HG03460 (cell line): ENCODE results near the gene BTAF1.

Source experiments
- ATAC-seq: cut with Tn5 transposase; IDR thresholded peaks from one replicate; pipeline ENCODE4 v1.9.1; 2021; ENCODE audit not compliant: unreplicated experiment

Gene BTAF1

DNA sequence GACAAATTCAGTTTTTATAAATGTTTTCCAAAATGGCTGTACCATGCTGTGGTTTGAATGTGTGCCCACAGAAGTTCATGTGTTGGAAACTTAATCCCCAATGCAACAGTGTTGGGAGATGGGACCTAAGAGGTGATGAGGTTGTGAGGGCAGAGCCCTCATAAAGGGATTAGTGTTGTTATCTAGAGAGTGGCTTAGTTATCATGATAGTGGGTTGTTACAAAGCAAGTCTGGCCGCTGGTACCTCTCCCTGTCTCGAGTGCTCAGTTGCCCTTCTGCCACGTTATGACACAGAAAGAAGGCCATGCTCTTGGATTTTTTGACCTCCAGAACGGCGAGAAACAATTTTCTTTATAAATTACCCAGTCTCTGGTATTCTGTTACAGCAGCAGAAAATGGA, 119.0 kb downstream of the BTAF1 start:
- no peak for ATAC-seq

DNA sequence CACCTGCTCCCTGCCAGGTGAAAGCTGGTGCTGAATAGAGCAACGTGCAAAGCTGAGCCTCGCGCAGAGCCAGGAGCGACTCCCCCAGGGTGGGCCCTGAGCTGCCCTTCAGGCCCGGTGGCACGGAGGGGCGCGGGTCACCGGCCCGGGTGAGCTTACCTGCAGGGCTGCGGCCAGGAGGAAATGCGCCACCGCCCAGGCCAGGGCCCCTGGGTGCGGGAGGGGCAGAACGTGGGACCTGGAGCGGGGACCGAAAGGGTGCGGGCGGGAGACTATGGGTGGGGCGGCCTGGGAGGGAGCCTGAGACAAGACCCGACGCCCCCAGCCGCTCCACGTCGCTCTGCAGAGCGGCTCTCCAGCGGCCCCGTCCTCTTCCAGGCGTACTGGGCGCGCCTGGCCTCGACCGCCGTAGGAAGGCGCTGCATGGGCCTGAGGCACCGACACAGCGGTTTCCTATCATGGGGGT, 122.1 kb downstream of the BTAF1 start:
- no peak for ATAC-seq

DNA sequence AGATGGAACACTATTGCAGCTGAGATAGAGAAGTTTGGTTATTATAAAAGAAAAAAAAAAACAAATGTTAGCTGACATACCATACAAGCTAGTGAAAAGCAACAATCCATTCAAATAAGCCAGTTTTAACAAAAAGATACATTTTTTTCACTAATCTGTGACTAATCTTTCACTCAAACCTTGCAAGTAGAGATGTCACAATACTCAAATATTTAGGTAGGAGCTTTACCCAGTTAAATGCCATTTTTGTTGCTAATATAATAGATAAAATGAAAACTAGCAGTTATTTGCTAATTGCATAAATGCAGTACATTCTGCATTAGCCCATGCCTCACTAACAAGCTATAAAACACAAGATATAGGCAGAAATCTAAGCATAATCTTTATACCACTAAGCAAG, 123.6 kb downstream of the BTAF1 start:
- ATAC-seq = no peak

DNA sequence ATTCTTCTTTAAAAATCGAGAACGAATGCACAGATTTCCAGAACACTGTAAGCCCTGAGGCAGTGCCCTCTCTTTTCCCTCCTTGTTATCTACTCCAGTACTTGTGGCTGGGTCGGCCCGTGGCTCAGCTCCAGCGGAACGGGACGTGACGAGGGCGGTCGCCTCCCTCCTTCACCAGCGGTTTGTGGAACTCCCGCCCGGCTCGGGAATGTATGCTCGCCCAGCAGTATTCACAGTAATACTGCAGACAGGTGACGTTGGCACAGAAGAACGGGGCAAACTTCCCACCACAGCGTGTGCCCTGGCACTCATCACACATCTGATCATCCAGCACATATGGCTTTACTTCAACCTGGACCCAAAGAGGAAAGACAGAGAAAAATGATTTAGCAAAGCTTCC, 128.5 kb downstream of the BTAF1 start:
- ATAC-seq = no peak

DNA sequence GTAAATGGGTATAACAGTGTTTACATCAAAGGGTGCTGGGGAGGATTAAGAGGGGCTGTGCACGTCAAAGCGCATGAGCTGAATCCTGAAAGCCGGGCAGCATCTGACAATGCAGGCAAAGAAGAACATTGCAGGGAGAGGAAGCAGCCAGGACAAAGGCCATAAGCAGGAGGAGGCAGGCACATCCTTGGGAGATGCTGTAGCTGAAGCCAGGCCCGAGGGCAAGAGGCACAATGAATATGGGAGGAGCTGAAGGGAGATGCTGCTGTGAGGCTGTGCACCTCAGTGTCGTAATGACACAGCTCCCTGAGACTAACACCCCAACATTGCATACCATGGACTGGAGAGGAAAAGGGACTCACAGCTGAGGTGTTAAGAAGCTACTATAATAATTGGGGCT, 129.2 kb downstream of the BTAF1 start:
- ATAC-seq = no peak

DNA sequence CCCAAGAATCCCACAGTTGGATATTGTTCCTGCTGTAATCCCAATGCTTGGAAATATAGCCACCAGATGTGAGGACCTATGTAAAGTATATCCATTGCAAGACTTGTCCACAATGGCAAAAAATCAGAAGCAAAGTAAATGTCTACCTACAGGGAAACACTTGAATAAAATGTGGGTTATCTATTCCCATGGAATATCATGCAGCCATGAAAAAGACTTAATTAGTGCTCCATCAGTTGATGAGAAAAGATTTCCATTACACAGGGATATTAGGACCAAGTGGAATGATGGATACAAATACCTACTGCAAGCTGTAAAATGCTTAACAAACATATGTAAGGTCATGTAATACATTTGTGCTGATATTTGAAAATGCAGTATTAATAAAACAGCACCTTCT, 131.2 kb downstream of the BTAF1 start:
- no peak for ATAC-seq

DNA sequence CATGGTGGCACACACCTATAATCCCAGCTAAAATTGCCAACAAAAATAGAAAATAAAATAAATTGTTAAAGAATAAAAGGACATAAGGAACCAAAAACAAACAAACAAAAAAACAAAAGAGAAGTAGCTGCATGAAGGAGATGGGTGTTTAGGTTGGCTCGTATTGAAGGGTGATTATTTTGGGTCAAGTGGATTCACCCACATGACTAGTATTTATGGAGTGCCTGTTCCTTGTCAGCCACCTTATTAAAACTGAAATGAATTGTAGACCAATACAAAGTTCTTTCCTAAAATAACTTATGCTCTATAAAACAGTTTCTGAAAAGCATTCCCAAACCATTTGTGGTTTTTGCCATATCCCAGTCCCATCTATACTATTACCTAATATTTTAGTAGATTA, 138.7 kb downstream of the BTAF1 start:
- ATAC-seq = no peak

DNA sequence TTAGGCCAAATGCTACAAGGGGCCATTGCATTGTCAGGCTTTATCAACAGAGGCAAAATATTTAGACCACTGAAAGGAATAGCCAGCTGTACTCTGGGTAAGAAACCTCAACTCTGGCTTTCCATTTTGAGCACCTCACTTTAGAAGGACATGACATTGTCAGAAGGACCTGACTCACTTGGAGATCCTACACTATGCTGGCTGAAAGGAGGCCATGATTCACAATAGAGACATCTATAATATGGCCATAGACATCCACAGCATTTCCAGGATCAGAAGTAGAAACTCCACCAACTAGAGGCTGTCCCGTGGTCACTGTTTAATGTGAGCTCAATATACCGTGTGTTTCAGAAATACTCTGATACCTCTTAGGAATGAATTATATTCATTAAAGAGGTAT, 140.9 kb downstream of the BTAF1 start:
- no peak for ATAC-seq

DNA sequence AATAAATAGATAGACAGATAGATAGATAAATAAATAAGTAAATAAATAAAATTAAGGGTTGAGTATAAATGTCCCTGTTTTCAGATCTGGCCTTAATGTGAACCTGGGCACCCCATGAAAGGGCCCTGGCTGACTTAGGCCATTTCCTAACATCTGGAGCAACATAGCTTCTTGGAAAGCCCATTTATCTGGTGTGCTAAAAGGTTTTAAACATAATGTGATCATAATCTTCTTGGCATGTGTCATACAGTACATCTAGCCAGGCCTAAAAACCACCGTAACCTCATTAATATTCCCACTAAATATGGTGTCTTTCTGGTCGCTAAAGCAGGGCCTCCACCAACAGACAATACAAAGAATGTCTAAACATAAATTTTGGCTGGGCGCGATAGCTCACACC, 142.8 kb downstream of the BTAF1 start:
- ATAC-seq = no peak

DNA sequence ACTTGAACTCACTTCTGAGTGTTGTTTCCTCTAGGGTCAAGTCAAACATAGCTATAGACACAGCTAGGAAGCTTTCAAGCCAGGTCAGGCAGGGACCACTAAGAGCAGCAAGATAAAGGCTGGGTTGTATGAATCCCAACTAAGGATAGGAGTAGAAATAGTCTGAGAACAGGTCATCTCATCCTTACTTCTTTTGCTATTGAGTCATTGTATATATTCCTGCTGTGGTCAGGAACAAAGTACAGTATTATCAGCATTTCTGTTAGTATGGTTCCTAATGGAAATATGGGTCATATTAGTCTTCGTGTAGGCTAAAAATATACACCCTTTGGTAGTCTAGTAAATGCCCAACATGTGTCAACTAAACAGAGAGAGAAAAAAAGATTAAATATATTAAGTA, 145.3 kb downstream of the BTAF1 start:
- ATAC-seq = no peak

DNA sequence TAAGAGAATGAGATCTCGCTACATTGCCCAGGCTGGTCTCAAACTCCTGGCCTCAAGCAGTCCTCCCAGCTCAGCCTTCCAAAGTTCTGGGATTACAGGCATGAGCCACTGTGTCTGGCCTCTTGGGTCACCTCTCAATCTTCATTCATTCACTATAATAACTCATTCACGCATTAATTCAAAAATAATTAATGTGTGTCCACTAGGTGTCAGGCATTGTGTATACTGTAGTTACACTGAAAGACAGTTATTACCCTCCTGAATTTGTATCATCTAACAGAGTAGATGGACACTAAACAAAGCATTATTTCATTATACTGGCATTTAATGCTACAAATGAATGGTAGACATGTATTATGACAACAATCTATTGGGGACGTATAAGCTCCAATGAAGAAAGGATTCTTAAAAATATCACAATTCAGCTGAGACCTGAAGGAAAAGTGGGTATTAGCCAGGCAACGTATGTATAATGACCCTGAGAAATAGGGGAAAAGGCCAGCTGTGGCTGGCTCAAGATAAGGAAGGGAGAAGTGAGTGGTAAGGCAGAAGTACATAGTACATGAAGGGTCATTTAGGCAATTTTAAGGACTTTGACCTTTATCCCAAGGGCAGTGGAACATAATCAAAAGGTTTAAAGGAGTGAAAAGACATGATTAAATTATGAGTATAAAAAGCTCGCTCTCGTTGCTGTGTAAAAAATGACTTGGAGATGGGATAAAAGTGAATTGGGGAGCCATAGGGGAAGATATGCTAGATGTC, 150.7 kb downstream of the BTAF1 start:
- no peak for ATAC-seq

DNA sequence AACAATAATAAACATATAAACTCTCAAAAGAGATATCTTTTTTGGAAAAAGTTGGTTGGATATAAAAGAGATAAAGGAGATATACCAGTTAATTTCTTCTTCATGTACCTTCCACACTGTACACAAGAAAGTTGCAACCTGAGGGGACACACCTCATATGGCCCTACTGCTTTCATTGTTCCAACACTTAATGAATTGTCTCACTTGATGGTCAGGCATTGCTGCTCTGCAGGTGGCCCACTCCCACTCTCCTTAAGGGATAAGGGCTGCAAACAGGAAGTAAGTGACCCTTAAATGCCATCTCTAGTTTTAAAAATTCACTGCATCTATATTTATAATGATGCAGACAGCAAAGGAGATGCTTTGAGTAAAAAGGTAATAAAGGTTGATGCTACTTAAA, 152.3 kb downstream of the BTAF1 start:
- no peak for ATAC-seq

DNA sequence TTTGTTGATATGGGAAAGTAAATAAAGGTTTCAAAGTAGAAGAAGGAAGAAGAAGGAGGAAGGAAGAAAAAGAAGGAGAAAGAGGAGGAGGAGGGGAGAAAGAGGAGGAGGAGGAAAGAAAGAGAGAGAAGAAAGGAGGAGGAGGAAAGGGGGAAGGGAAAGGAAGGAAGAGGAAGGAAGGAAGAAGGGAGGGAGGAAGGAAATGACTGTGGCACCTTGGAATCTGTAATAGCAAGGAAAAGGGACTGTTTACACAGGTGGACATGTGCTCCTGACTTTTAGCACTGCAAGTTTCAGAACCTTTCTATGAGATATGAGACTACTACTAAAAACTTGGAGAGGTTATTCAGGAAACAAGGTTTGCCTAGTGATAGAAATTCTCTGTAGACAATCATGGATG, 153.2 kb downstream of the BTAF1 start:
- ATAC-seq = no peak

DNA sequence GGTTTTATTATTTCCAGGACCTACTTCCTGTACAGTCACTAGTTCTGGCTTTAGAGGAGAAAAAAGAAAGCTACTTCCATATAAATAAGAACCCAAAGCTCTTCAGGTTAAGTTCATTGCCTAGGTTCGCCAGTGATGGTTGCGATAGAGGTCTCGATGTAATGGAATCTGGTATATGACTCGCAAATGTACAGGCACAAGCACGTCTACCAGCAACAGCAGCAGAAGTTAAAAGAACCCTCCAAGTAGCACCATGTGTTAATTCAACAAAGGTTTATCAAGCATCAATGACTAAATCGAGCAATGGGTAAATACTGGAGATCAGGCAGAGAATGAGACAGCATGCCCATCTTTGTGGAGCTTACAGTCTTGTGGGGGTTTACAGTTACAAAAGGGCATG, 155.4 kb downstream of the BTAF1 start:
- no peak for ATAC-seq
